ENCODE data around the gene PCNX2.

Gene PCNX2

DNA sequence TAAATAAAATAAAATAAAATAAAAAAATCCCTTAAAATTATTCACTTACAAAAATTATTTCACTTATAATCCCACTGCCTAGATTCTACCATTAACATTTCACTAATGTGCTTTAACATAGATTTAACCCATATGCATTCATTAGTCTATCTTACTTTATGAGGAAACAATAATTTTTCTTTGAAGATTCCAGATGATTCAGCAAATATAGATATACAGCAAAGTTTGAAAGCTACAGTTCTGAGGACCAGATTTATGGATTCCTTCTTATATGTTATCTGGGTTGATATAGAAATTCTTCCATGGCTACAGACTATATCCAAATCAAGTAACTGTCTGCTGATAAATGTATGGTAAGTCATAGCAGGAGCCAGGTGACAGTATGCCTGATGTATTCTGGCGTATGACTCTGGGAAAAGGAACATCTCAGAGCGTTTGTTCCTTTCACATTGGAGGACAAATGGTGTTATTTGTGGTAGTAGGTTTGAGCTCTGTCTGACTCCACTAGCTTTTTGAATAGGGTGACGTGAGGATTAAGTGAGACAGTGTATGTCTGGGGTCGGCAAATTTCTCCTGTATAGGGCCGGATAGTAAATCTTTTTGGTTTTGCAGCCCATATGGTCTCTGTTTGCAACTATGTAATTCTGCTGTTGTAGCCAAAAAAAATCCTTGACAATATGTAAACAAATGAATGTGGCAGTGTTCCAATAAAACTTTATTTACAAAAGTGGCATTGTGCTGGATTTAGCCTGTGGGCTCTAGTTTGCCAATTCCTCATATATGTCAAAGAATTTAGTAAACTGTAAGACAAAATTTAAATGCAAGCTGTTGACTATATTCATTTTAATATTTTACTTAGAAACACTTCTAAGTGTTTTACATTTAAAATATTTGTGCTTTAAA, 41.3 kb upstream of the PCNX2 start:
- TF ChIP-seq OSR1 (CRISPR knock-in tag; IDR thresholded peaks at IDR 0.05) (no peak), POU6F1 (CRISPR knock-in tag; IDR thresholded peaks at IDR 0.05; ENCODE audit: borderline replicate concordance, low read depth) (no peak), ARNTL (CRISPR knock-in tag; IDR thresholded peaks at IDR 0.05; ENCODE audit: borderline replicate concordance, low read depth) (no peak), GLIS3 (CRISPR knock-in tag; IDR thresholded peaks at IDR 0.05) (no peak), ZFP3 (CRISPR knock-in tag; IDR thresholded peaks at IDR 0.05) (no peak), ZC3H10 (CRISPR knock-in tag; IDR thresholded peaks at IDR 0.05) (no peak), TCF4 (CRISPR knock-in tag; IDR thresholded peaks at IDR 0.05; ENCODE audit: borderline replicate concordance) (no peak), RARB (CRISPR knock-in tag; IDR thresholded peaks at IDR 0.05) (no peak), ZNF70 (CRISPR knock-in tag; IDR thresholded peaks at IDR 0.05) (no peak), ISL1 (CRISPR knock-in tag; IDR thresholded peaks at IDR 0.05) (no peak), ESRRG (CRISPR knock-in tag; IDR thresholded peaks at IDR 0.05) (no peak), BACH2 (CRISPR knock-in tag; IDR thresholded peaks at IDR 0.05; ENCODE audit: borderline replicate concordance) (no peak), TOX (CRISPR knock-in tag; IDR thresholded peaks at IDR 0.05; ENCODE audit: borderline replicate concordance) (no peak), PPARA (CRISPR knock-in tag; IDR thresholded peaks at IDR 0.05; ENCODE audit: borderline replicate concordance) (no peak)
- TF ChIP-seq, protein P1, sequence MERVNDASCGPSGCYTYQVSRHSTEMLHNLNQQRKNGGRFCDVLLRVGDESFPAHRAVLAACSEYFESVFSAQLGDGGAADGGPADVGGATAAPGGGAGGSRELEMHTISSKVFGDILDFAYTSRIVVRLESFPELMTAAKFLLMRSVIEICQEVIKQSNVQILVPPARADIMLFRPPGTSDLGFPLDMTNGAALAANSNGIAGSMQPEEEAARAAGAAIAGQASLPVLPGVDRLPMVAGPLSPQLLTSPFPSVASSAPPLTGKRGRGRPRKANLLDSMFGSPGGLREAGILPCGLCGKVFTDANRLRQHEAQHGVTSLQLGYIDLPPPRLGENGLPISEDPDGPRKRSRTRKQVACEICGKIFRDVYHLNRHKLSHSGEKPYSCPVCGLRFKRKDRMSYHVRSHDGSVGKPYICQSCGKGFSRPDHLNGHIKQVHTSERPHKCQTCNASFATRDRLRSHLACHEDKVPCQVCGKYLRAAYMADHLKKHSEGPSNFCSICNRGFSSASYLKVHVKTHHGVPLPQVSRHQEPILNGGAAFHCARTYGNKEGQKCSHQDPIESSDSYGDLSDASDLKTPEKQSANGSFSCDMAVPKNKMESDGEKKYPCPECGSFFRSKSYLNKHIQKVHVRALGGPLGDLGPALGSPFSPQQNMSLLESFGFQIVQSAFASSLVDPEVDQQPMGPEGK (CRISPR knock-in tag; IDR thresholded peaks at IDR 0.05; ENCODE audit: borderline replicate concordance): no peak
- no peak for ATAC-seq

- TF ChIP-seq ZFP3 (CRISPR knock-in tag; IDR thresholded peaks at IDR 0.05): no peak
- no peak for TF ChIP-seq ZNF8 (CRISPR knock-in tag; IDR thresholded peaks at IDR 0.05)
- no peak for TF ChIP-seq PPARA (CRISPR knock-in tag; IDR thresholded peaks at IDR 0.05; ENCODE audit: borderline replicate concordance)
- TF ChIP-seq ESRRG (CRISPR knock-in tag; IDR thresholded peaks at IDR 0.05): no peak
- no peak for TF ChIP-seq ZFP30 (CRISPR knock-in tag; IDR thresholded peaks at IDR 0.05)
- no peak for TF ChIP-seq ISL1 (CRISPR knock-in tag; IDR thresholded peaks at IDR 0.05)
- no peak for TF ChIP-seq ZNF565 (CRISPR knock-in tag; conservative IDR thresholded peaks at IDR 0.05; ENCODE audit: low read depth)
- no peak for TF ChIP-seq ZNF70 (CRISPR knock-in tag; IDR thresholded peaks at IDR 0.05)
- TF ChIP-seq BACH2 (CRISPR knock-in tag; IDR thresholded peaks at IDR 0.05; ENCODE audit: borderline replicate concordance): no peak
- TF ChIP-seq, protein P2, sequence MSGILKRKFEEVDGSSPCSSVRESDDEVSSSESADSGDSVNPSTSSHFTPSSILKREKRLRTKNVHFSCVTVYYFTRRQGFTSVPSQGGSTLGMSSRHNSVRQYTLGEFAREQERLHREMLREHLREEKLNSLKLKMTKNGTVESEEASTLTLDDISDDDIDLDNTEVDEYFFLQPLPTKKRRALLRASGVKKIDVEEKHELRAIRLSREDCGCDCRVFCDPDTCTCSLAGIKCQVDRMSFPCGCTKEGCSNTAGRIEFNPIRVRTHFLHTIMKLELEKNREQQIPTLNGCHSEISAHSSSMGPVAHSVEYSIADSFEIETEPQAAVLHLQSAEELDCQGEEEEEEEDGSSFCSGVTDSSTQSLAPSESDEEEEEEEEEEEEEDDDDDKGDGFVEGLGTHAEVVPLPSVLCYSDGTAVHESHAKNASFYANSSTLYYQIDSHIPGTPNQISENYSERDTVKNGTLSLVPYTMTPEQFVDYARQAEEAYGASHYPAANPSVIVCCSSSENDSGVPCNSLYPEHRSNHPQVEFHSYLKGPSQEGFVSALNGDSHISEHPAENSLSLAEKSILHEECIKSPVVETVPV (CRISPR knock-in tag; IDR thresholded peaks at IDR 0.05): no peak
- TF ChIP-seq, protein P3, sequence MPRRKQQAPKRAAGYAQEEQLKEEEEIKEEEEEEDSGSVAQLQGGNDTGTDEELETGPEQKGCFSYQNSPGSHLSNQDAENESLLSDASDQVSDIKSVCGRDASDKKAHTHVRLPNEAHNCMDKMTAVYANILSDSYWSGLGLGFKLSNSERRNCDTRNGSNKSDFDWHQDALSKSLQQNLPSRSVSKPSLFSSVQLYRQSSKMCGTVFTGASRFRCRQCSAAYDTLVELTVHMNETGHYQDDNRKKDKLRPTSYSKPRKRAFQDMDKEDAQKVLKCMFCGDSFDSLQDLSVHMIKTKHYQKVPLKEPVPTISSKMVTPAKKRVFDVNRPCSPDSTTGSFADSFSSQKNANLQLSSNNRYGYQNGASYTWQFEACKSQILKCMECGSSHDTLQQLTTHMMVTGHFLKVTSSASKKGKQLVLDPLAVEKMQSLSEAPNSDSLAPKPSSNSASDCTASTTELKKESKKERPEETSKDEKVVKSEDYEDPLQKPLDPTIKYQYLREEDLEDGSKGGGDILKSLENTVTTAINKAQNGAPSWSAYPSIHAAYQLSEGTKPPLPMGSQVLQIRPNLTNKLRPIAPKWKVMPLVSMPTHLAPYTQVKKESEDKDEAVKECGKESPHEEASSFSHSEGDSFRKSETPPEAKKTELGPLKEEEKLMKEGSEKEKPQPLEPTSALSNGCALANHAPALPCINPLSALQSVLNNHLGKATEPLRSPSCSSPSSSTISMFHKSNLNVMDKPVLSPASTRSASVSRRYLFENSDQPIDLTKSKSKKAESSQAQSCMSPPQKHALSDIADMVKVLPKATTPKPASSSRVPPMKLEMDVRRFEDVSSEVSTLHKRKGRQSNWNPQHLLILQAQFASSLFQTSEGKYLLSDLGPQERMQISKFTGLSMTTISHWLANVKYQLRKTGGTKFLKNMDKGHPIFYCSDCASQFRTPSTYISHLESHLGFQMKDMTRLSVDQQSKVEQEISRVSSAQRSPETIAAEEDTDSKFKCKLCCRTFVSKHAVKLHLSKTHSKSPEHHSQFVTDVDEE (CRISPR knock-in tag; IDR thresholded peaks at IDR 0.05): no peak
- TF ChIP-seq ZC3H10 (CRISPR knock-in tag; IDR thresholded peaks at IDR 0.05): no peak
- TF ChIP-seq CSDC2 (CRISPR knock-in tag; IDR thresholded peaks at IDR 0.05): no peak
- no peak for ATAC-seq
These were observed 38.6 kb upstream of the PCNX2 start for GRCh38 chr1:233334092-233334491.

- ATAC-seq: no peak
- TF ChIP-seq ZC3H10 (CRISPR knock-in tag; IDR thresholded peaks at IDR 0.05) (no peak), BACH2 (CRISPR knock-in tag; IDR thresholded peaks at IDR 0.05; ENCODE audit: borderline replicate concordance) (no peak), OSR1 (CRISPR knock-in tag; IDR thresholded peaks at IDR 0.05) (no peak), TCF4 (CRISPR knock-in tag; IDR thresholded peaks at IDR 0.05; ENCODE audit: borderline replicate concordance) (no peak), PPARA (CRISPR knock-in tag; IDR thresholded peaks at IDR 0.05; ENCODE audit: borderline replicate concordance) (no peak), ZNF565 (CRISPR knock-in tag; conservative IDR thresholded peaks at IDR 0.05; ENCODE audit: low read depth) (no peak), SNAI2 (CRISPR knock-in tag; IDR thresholded peaks at IDR 0.05) (no peak), TOX (CRISPR knock-in tag; IDR thresholded peaks at IDR 0.05; ENCODE audit: borderline replicate concordance) (no peak)
- TF ChIP-seq, protein P4, sequence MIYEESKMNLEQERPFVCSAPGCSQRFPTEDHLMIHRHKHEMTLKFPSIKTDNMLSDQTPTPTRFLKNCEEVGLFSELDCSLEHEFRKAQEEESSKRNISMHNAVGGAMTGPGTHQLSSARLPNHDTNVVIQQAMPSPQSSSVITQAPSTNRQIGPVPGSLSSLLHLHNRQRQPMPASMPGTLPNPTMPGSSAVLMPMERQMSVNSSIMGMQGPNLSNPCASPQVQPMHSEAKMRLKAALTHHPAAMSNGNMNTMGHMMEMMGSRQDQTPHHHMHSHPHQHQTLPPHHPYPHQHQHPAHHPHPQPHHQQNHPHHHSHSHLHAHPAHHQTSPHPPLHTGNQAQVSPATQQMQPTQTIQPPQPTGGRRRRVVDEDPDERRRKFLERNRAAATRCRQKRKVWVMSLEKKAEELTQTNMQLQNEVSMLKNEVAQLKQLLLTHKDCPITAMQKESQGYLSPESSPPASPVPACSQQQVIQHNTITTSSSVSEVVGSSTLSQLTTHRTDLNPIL (CRISPR knock-in tag; IDR thresholded peaks at IDR 0.05; ENCODE audit: low read depth): no peak
- TF ChIP-seq, protein P1 (CRISPR knock-in tag; IDR thresholded peaks at IDR 0.05; ENCODE audit: borderline replicate concordance): no peak
These were observed 37.6 kb upstream of the PCNX2 start for GRCh38 chr1:233333086-233333485.
